B cell (primary cell): Measurements from ENCODE around the gene RECK.
"Not testable (repeated sequence)": the region's sequence is repeated elsewhere in the genome, so short reads cannot be mapped to it uniquely, and the experiment has no call there.

ENCODE experiments used
- CTCF ChIP-seq: fragments of 200-600 bp; IDR thresholded peaks from one replicate; pipeline ENCODE4 v1.8.0; 2022; ENCODE audit warnings: antibody characterized with exemption, mild to moderate bottlenecking
- EZH2 ChIP-seq: IDR thresholded peaks from 2 replicates; pipeline ENCODE4 v1.6.1; 2012; ENCODE audit warnings: borderline replicate concordance, low read depth, mild to moderate bottlenecking, moderate library complexity, low read length; ENCODE audit not compliant: insufficient read depth, poor library complexity, severe bottlenecking

- TF ChIP-seq CTCF, EZH2: not testable (repeated sequence)
Observed at GRCh38 chr9:35997016-35997415, 39.7 kb upstream of the RECK start.
